ENCODE results near the gene SLC35E2B.
"Not testable (repeated sequence)": the region's sequence is repeated elsewhere in the genome, so short reads cannot be mapped to it uniquely, and the experiment has no call there.

SLC35E2B gene

GRCh38 chr1:1658583-1659549 lies 33.7 kb downstream of the SLC35E2B start, which contains the start of gene CDK11B:
Gene CDK11B (minus strand): TSS chr1:1659004. CDS start chr1:1657485, 1,519 bp downstream.
- peak; percentile 95 for FAIRE-seq
- TF ChIP-seq POLR2AphosphoS5 (IDR thresholded peaks at IDR 0.05; ENCODE audit: low read depth, low read length) (0 out of 2 replicates have a peak, but pooled peaks have one; percentile 42), POLR2A (IDR thresholded peaks at IDR 0.05; ENCODE audit: low read depth, low read length) (peak; percentile 49; the same call in 1 of the 2 replicates)
- peak; percentile 83 for DNase-seq (ENCODE audit: insufficient read length)

- not testable (repeated sequence) for FAIRE-seq; DNase-seq (ENCODE audit: insufficient read length)
These were observed 44.3 kb downstream of the SLC35E2B start for GRCh38 chr1:1648265-1648664.

- FAIRE-seq; DNase-seq (ENCODE audit: insufficient read length): not testable (repeated sequence)
These were observed 44.9 kb downstream of the SLC35E2B start for GRCh38 chr1:1647567-1648241.

- not testable (repeated sequence) for FAIRE-seq; DNase-seq (ENCODE audit: insufficient read length)
These were observed 46.3 kb downstream of the SLC35E2B start for GRCh38 chr1:1646326-1646725.

- FAIRE-seq; DNase-seq (ENCODE audit: insufficient read length): not testable (repeated sequence)
These were observed 51.7 kb downstream of the SLC35E2B start for GRCh38 chr1:1640711-1641461.

- not testable (repeated sequence) for DNase-seq (ENCODE audit: insufficient read length); FAIRE-seq
These were observed 52.5 kb downstream of the SLC35E2B start for GRCh38 chr1:1640081-1640480.

GRCh38 chr1:1639368-1639767 lies 53.2 kb downstream of the SLC35E2B start:
- not testable (repeated sequence) for FAIRE-seq; DNase-seq (ENCODE audit: insufficient read length)

GRCh38 chr1:1638528-1638927 lies 54.1 kb downstream of the SLC35E2B start:
- not testable (repeated sequence) for FAIRE-seq; DNase-seq (ENCODE audit: insufficient read length)

GRCh38 chr1:1637479-1637875 lies 55.1 kb downstream of the SLC35E2B start:
- FAIRE-seq; DNase-seq (ENCODE audit: insufficient read length): not testable (repeated sequence)

- DNase-seq (ENCODE audit: insufficient read length); FAIRE-seq: not testable (repeated sequence)
These were observed 55.7 kb downstream of the SLC35E2B start for GRCh38 chr1:1636621-1637478.

- FAIRE-seq; DNase-seq (ENCODE audit: insufficient read length): not testable (repeated sequence)
These were observed 58.0 kb downstream of the SLC35E2B start for GRCh38 chr1:1634613-1635012.

- DNase-seq (ENCODE audit: insufficient read length); FAIRE-seq: not testable (repeated sequence)
These were observed 59.2 kb downstream of the SLC35E2B start for GRCh38 chr1:1633409-1633808.

GRCh38 chr1:1631782-1632420 lies 60.7 kb downstream of the SLC35E2B start, which contains the start of gene MMP23B:
Gene MMP23B (plus strand): TSS chr1:1632173. CDS start chr1:1632219, 46 bp downstream.
- DNase-seq (ENCODE audit: insufficient read length) (peak; percentile 37), FAIRE-seq (no peak)
- TF ChIP-seq POLR2AphosphoS5 (IDR thresholded peaks at IDR 0.05; ENCODE audit: low read depth, low read length) (no peak), TAF1 (IDR thresholded peaks at IDR 0.05; ENCODE audit: borderline replicate concordance, low read depth, low read length) (no peak), POLR2A (IDR thresholded peaks at IDR 0.05; ENCODE audit: low read depth, low read length) (no peak)

All from GM12892 (cell line).